Progenitor cell of endocrine pancreas (in vitro differentiated cells): ENCODE results near the gene C1QTNF1. TPM values are rescaled to one million over a fixed set of nuclear protein-coding genes. Genes with fewer than 3 reads are reported as not detected.
A peak's percentile ranks its signal among the peaks of the same experiment; 100 is the strongest.

Experiments
- DNase-seq: peaks from one replicate; pipeline ENCODE4 v3.0.0; 2021; ENCODE audit warnings: low spot score; ENCODE audit not compliant: unreplicated experiment
- H3K27ac Mint-ChIP-seq: 2 replicates; pipeline ENCODE4 v1.8.0; 2021; ENCODE audit warnings: mild to moderate bottlenecking, moderate library complexity, mixed read lengths
- H3K27me3 Mint-ChIP-seq: 2 replicates; pipeline ENCODE4 v1.8.0; 2021; ENCODE audit warnings: mixed read lengths
- H3K36me3 Mint-ChIP-seq: 2 replicates; pipeline ENCODE4 v1.8.0; 2022; ENCODE audit warnings: mixed read lengths; ENCODE audit not compliant: insufficient read depth
- H3K4me1 Mint-ChIP-seq: 2 replicates; pipeline ENCODE4 v1.8.0; 2021; ENCODE audit warnings: low read depth, mixed read lengths
- H3K4me3 Mint-ChIP-seq: 2 replicates; pipeline ENCODE4 v1.8.0; 2021; ENCODE audit warnings: low read depth, mild to moderate bottlenecking, moderate library complexity, mixed read lengths
- H3K9me3 Mint-ChIP-seq: 2 replicates; pipeline ENCODE4 v1.8.0; 2021; ENCODE audit warnings: low read depth, mixed read lengths
- CTCF ChIP-seq: fragments of 200-600 bp; sonication (generic); IDR thresholded peaks from one replicate; pipeline ENCODE4 v1.5.0; 2021; ENCODE audit warnings: antibody characterized with exemption, mild to moderate bottlenecking; ENCODE audit not compliant: unreplicated experiment
- total RNA-seq: library from RNA; stranded (reverse); gene quantifications from 2 replicates; pipeline ENCODE4 v1.2.1, GENCODE V29; 2021

Gene C1QTNF1
- total RNA-seq, 1 donor from 2014 or later, result 0.67 TPM

GRCh38 chr17:79038545-79039135 lies 14.7 kb downstream of the C1QTNF1 start:
- no peaks in the 10 kb centered on the region for H3K9me3 Mint-ChIP-seq
- H3K4me1 Mint-ChIP-seq, result no peaks in the 10 kb centered on the region
- H3K4me3 Mint-ChIP-seq, result no peak overlapping the region
- H3K27ac Mint-ChIP-seq, result no peak overlapping the region
- no peaks in the 10 kb centered on the region for H3K36me3 Mint-ChIP-seq
- no peak for TF ChIP-seq CTCF
- peaks cover 6% of the 10 kb centered on the region for H3K27me3 Mint-ChIP-seq
- no peak for DNase-seq

GRCh38 chr17:79039171-79039570 lies 15.2 kb downstream of the C1QTNF1 start:
- H3K27me3 Mint-ChIP-seq, result peaks cover 6% of the 10 kb centered on the region
- H3K36me3 Mint-ChIP-seq, result no peaks in the 10 kb centered on the region
- H3K27ac Mint-ChIP-seq, result no peak overlapping the region
- H3K9me3 Mint-ChIP-seq, result no peaks in the 10 kb centered on the region
- H3K4me3 Mint-ChIP-seq, result no peak overlapping the region
- DNase-seq, result no peak
- H3K4me1 Mint-ChIP-seq, result no peaks in the 10 kb centered on the region
- TF ChIP-seq CTCF, result no peak

- Mint-ChIP-seq H3K27me3 (peaks cover 13% of the 10 kb centered on the region), H3K27ac (peak overlapping the region; percentile 69), H3K4me3 (no peak overlapping the region), H3K36me3 (no peaks in the 10 kb centered on the region), H3K4me1 (no peaks in the 10 kb centered on the region), H3K9me3 (no peaks in the 10 kb centered on the region)
- no peak for TF ChIP-seq CTCF
- DNase-seq, result no peak
Observed at GRCh38 chr17:79039886-79040285, 15.9 kb downstream of the C1QTNF1 start.

GRCh38 chr17:79041041-79041570 lies 17.1 kb downstream of the C1QTNF1 start:
- Mint-ChIP-seq H3K9me3 (no peaks in the 10 kb centered on the region), H3K36me3 (no peaks in the 10 kb centered on the region), H3K4me3 (no peak overlapping the region), H3K27ac (no peak overlapping the region), H3K4me1 (no peaks in the 10 kb centered on the region), H3K27me3 (peaks cover 24% of the 10 kb centered on the region)
- TF ChIP-seq CTCF, result no peak
- no peak for DNase-seq

GRCh38 chr17:79041723-79042420 lies 17.9 kb downstream of the C1QTNF1 start:
- Mint-ChIP-seq H3K4me3 (no peak overlapping the region), H3K27ac (no peak overlapping the region), H3K36me3 (no peaks in the 10 kb centered on the region), H3K27me3 (peaks cover 25% of the 10 kb centered on the region), H3K4me1 (no peaks in the 10 kb centered on the region), H3K9me3 (no peaks in the 10 kb centered on the region)
- no peak for DNase-seq
- TF ChIP-seq CTCF, result no peak
